ENCODE results near the gene VCL. TPM values are rescaled to one million over a fixed set of nuclear protein-coding genes. Genes with fewer than 3 reads are reported as not detected.

VCL gene
- total RNA-seq, 2 donors from 2014 or later, result 99.9 to 179 TPM

DNA sequence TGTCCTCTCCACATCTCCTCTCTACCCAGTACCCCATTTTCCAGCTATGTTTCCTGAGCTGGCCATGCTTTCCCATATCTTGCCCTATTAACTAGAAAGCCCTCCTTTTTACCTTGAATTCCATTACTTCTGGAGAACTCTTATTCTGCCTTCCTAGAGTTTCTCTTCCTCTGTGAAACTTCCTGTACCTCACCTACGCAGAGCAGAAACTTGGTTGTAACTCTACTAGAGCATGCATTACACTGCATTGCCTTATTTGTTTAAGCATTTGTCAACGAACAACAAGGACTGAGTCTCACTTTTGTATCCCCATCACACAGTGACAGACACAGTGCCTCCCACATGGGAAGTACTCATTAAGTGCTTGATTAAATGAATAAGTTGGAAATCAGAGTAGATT is 36.4 kb downstream of the VCL start:
- H3K9ac ChIP-seq (ENCODE audit: low read depth in 2 of 2, low read length in 2 of 2), result no peak overlapping the region
- H3K27me3 ChIP-seq, result no peaks in the 10 kb centered on the region
- no peak for DNase-seq
- H3K9me3 ChIP-seq, result no peaks in the 10 kb centered on the region
- no peak overlapping the region for H3K4me3 ChIP-seq
- no peaks in the 10 kb centered on the region for H3K36me3 ChIP-seq
- TF ChIP-seq, protein P1, sequence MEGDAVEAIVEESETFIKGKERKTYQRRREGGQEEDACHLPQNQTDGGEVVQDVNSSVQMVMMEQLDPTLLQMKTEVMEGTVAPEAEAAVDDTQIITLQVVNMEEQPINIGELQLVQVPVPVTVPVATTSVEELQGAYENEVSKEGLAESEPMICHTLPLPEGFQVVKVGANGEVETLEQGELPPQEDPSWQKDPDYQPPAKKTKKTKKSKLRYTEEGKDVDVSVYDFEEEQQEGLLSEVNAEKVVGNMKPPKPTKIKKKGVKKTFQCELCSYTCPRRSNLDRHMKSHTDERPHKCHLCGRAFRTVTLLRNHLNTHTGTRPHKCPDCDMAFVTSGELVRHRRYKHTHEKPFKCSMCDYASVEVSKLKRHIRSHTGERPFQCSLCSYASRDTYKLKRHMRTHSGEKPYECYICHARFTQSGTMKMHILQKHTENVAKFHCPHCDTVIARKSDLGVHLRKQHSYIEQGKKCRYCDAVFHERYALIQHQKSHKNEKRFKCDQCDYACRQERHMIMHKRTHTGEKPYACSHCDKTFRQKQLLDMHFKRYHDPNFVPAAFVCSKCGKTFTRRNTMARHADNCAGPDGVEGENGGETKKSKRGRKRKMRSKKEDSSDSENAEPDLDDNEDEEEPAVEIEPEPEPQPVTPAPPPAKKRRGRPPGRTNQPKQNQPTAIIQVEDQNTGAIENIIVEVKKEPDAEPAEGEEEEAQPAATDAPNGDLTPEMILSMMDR (IDR thresholded peaks at IDR 0.05), result no peak
- no peak overlapping the region for H3K27ac ChIP-seq
- intact Hi-C loops (cut with DNase I), result no loop called here
- H3K4me1 ChIP-seq, result peaks cover 9% of the 10 kb centered on the region

DNA sequence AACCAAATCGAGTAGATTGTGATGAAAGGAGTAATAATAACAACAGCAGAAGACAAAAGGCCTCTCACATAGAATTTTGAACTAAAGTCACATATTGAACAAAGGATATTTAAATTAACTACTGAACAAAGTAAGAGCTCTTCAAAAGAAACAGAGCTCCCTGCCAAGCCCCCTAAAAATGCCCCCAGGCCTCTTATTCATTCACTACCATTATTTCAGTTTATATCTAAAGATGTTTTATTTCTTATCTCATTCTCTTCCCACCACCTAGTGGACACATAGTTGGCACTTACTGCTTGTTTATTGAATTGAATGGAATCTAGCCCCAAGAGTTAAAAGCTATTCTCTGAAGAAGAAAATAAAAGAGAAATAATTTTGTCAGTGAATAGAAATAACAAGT is 37.4 kb downstream of the VCL start:
- H3K27ac ChIP-seq, result no peak overlapping the region
- no peak for DNase-seq

DNA sequence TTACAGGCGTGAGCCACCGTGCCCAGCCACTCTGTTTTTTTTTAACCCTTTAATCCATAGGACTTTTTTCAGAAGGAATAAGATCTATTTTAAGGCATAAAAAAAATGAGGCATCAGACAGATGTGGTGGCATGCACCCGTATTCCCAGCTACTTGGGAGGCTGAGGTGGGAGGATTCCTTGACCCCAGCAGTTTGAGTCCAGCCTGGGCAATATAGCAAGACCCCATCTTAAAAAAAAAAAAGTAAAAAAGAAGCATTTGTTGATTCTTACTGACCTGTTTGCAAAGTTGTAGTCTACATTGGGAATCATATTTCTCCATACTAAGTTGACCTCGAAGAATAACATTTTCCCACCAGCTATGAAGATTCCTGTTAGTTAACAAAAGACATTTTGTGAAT is 38.6 kb downstream of the VCL start:
- intact Hi-C loops (cut with DNase I), result no loop called here
- no peak overlapping the region for H3K9ac ChIP-seq (ENCODE audit: low read depth in 2 of 2, low read length in 2 of 2)
- H3K4me1 ChIP-seq, result peaks cover 9% of the 10 kb centered on the region
- TF ChIP-seq, protein P1 (IDR thresholded peaks at IDR 0.05), result no peak
- no peaks in the 10 kb centered on the region for H3K36me3 ChIP-seq
- DNase-seq, result no peak
- H3K27ac ChIP-seq, result no peak overlapping the region
- no peaks in the 10 kb centered on the region for H3K27me3 ChIP-seq
- no peak overlapping the region for H3K4me3 ChIP-seq
- no peaks in the 10 kb centered on the region for H3K9me3 ChIP-seq

More for the DNA sequence above, 37.4 kb downstream of the VCL start:
- no peaks in the 10 kb centered on the region for H3K9me3 ChIP-seq
- H3K27me3 ChIP-seq, result no peaks in the 10 kb centered on the region
- no peaks in the 10 kb centered on the region for H3K36me3 ChIP-seq
- intact Hi-C loops (cut with DNase I), result no loop called here
- peaks cover 9% of the 10 kb centered on the region for H3K4me1 ChIP-seq
- H3K4me3 ChIP-seq, result no peak overlapping the region
- TF ChIP-seq, protein P1 (IDR thresholded peaks at IDR 0.05), result no peak
- no peak overlapping the region for H3K9ac ChIP-seq (ENCODE audit: low read depth in 2 of 2, low read length in 2 of 2)

DNA sequence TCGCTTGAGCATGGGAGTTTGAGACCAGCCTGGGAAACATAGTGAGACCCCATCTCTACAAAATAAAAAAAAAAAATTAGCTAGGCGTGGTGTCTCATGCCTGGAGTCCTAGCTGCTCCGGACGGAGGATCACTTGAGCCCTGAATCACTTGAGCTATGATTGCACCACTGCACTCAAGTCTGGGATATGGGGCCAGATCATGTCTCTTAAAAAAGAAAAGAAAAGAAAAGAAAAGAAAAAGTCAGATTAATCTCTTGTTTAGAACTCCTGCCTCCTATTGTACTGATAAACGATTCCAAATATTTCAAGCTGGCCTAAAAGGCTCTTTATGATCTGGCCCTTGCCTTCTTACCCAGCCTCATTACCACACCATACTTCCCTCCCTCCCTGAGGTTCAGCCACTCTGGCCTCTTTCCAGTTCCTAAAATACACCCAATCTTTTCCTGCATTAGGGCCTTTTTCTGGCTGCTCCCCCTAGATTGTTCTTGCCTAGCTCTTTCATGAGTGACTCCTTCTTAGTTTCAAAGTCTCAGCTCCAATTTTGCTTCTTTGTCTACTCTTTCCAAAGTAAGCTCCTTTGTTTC is 41.7 kb downstream of the VCL start:
- Histone ChIP-seq H3K9ac (ENCODE audit: low read depth in 2 of 2, low read length in 2 of 2) (no peak overlapping the region), H3K9me3 (no peaks in the 10 kb centered on the region), H3K4me3 (no peak overlapping the region), H3K27me3 (no peaks in the 10 kb centered on the region), H3K36me3 (no peaks in the 10 kb centered on the region), H3K4me1 (peaks cover 9% of the 10 kb centered on the region), H3K27ac (peak overlapping the region; percentile 51)
- DNase-seq, result no peak
- intact Hi-C loops (cut with DNase I), result no loop called here
- TF ChIP-seq, protein P1 (IDR thresholded peaks at IDR 0.05), result no peak

DNA sequence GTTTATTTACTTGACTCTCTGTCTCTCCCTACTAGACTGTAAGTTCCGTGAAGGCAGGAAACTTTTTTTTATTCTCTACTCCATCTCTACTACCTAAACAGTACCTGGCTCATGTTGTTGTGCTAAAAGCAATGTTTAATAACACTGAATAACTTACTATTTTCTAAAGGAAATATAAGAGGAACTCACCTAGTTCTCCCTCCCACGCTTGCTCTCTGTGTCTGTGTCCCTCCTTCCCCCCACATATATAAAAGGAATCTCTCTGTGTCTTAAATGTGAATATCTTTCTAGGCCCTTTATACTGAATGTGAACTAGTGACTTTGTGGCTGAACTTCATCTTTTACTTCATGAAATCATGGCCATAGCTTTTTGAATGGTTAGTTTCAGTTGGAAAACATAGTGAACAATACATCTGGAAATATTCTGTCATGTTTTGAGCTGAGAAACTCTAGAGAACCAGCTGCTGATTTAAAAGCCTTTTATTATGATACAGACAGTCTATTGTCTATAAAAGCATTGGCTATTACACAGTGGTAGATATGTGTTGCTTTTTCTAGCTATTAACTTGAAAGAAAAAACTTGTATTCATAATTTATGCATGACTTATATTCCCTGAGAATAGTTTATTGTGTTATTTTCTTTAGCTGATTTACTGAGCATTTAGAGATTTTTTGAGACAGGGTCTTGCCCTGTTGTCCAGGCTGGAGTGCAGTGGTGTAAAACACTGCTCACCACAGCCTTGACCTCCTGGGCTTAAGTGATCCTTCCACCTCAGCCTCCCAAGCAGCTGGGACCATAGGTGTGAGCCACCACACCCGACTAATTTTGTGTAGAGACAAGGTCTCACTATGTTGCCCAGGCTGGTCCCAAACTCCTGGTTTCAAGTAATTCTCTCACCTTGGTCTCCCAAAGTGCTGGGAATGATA is 42.5 kb downstream of the VCL start:
- H3K27ac ChIP-seq, result peak overlapping the region; percentile 51

More for the DNA sequence above, 42.5 kb downstream of the VCL start:
- TF ChIP-seq, protein P1 (IDR thresholded peaks at IDR 0.05), result no peak
- Histone ChIP-seq H3K27me3 (no peaks in the 10 kb centered on the region), H3K9ac (ENCODE audit: low read depth in 2 of 2, low read length in 2 of 2) (no peak overlapping the region), H3K9me3 (no peaks in the 10 kb centered on the region), H3K4me1 (peaks cover 9% of the 10 kb centered on the region), H3K36me3 (no peaks in the 10 kb centered on the region), H3K4me3 (no peak overlapping the region)
- DNase-seq, result no peak
- intact Hi-C loops (cut with DNase I), result no loop called here

Data from colonic mucosa (tissue), 4 donors.